Muscle layer of colon (tissue), 2 donors: Measurements from ENCODE around the gene ZNF585A.
"Not testable (repeated sequence)": the region's sequence is repeated elsewhere in the genome, so short reads cannot be mapped to it uniquely, and the experiment has no call there.

Source experiments
- H3K27ac ChIP-seq: one replicate; pipeline ENCODE4 v1.7.0; 2013; ENCODE audit warnings: low read depth, mild to moderate bottlenecking, low read length, moderate library complexity
- H3K27me3 ChIP-seq, 2 donors: one replicate each; pipeline ENCODE4 v1.7.0; 2013; ENCODE audit warnings: low read length in 2 of 2, mild to moderate bottlenecking in 2 of 2; ENCODE audit not compliant: insufficient read depth in 2 of 2, control insufficient read depth in 1 of 2
- H3K36me3 ChIP-seq: one replicate; pipeline ENCODE4 v1.7.0; 2013; ENCODE audit warnings: mild to moderate bottlenecking, low read length; ENCODE audit not compliant: insufficient read depth
- H3K4me1 ChIP-seq: one replicate; pipeline ENCODE4 v1.7.0; 2013; ENCODE audit warnings: mild to moderate bottlenecking, low read length; ENCODE audit not compliant: insufficient read depth
- H3K4me3 ChIP-seq, 2 donors: one replicate each; pipeline ENCODE4 v1.7.0; 2013; ENCODE audit warnings: low read length in 2 of 2, low read depth in 1 of 2, mild to moderate bottlenecking in 1 of 2, moderate library complexity in 1 of 2
- H3K9ac ChIP-seq: one replicate; pipeline ENCODE4 v1.7.0; 2013; ENCODE audit warnings: low read length
- H3K9me3 ChIP-seq: one replicate; pipeline ENCODE4 v1.7.0; 2013; ENCODE audit warnings: mild to moderate bottlenecking, low read length
- donor health status: abdominal sarcoma.
- donor health status: Adenocarcinoma of cecum.

ZNF585A gene

GRCh38 chr19:37160153-37160552 lies 12.3 kb downstream of the ZNF585A start:
- H3K36me3 ChIP-seq, result peaks cover 44% of the 10 kb centered on the region
- no peak overlapping the region for H3K4me3 ChIP-seq
- peaks cover 50% of the 10 kb centered on the region for H3K9me3 ChIP-seq

GRCh38 chr19:37148214-37148613 lies 24.3 kb downstream of the ZNF585A start:
- Histone ChIP-seq H3K9me3 (peaks cover 54% of the 10 kb centered on the region), H3K36me3 (peaks cover 23% of the 10 kb centered on the region), H3K27ac (no peak overlapping the region), H3K4me1 (no peaks in the 10 kb centered on the region), H3K9ac (no peak overlapping the region), H3K4me3 (no peak overlapping the region), H3K27me3 (no peaks in the 10 kb centered on the region)

More at GRCh38 chr19:37160153-37160552, 12.3 kb downstream of the ZNF585A start:
- Histone ChIP-seq H3K4me1 (no peaks in the 10 kb centered on the region), H3K9ac (no peak overlapping the region), H3K27ac (no peak overlapping the region), H3K27me3 (no peaks in the 10 kb centered on the region)

- H3K4me1 ChIP-seq, result no peaks in the 10 kb centered on the region
- H3K27me3 ChIP-seq, result no peaks in the 10 kb centered on the region
- H3K4me3 ChIP-seq, result no peak overlapping the region
- H3K27ac ChIP-seq, result no peak overlapping the region
- H3K9me3 ChIP-seq, result peaks cover 72% of the 10 kb centered on the region
- no peak overlapping the region for H3K9ac ChIP-seq
- H3K36me3 ChIP-seq, result no peaks in the 10 kb centered on the region
Measured at GRCh38 chr19:37136111-37136510, 36.4 kb downstream of the ZNF585A start.

GRCh38 chr19:37128821-37129177 lies 43.7 kb downstream of the ZNF585A start:
- Histone ChIP-seq H3K27ac (no peak overlapping the region), H3K27me3 (no peaks in the 10 kb centered on the region), H3K36me3 (peaks cover 21% of the 10 kb centered on the region), H3K4me3 (peak overlapping the region in 1 of 2 donors; percentile 20), H3K9me3 (peaks cover 91% of the 10 kb centered on the region), H3K9ac (no peak overlapping the region), H3K4me1 (no peaks in the 10 kb centered on the region)

GRCh38 chr19:37127999-37128820 lies 44.3 kb downstream of the ZNF585A start:
- Histone ChIP-seq H3K27me3 (no peaks in the 10 kb centered on the region), H3K9ac (no peak overlapping the region), H3K9me3 (peaks cover 90% of the 10 kb centered on the region), H3K36me3 (peaks cover 21% of the 10 kb centered on the region), H3K27ac (no peak overlapping the region), H3K4me1 (no peaks in the 10 kb centered on the region), H3K4me3 (peak overlapping the region; percentile 14 to 20)

GRCh38 chr19:37122093-37122492 lies 50.4 kb downstream of the ZNF585A start:
- H3K4me3 ChIP-seq, H3K4me1 ChIP-seq, H3K36me3 ChIP-seq, H3K9ac ChIP-seq, H3K27me3 ChIP-seq, H3K27ac ChIP-seq: not testable (repeated sequence)
- peaks cover 39% of the 10 kb centered on the region for H3K9me3 ChIP-seq

- Histone ChIP-seq H3K36me3 (peaks cover 42% of the 10 kb centered on the region), H3K9me3 (peaks cover 51% of the 10 kb centered on the region), H3K9ac (no peak overlapping the region), H3K27ac (no peak overlapping the region), H3K4me1 (no peaks in the 10 kb centered on the region), H3K4me3 (peak overlapping the region in 1 of 2 donors; percentile 14), H3K27me3 (no peaks in the 10 kb centered on the region)
Measured at GRCh38 chr19:37114001-37114400, 58.5 kb downstream of the ZNF585A start.

GRCh38 chr19:37111753-37112152 lies 60.7 kb downstream of the ZNF585A start:
- not testable (repeated sequence) for H3K27ac ChIP-seq, H3K4me1 ChIP-seq, H3K9ac ChIP-seq, H3K4me3 ChIP-seq, H3K27me3 ChIP-seq
- H3K36me3 ChIP-seq, result peaks cover 57% of the 10 kb centered on the region
- peaks cover 69% of the 10 kb centered on the region for H3K9me3 ChIP-seq

GRCh38 chr19:37104135-37104534 lies 68.4 kb downstream of the ZNF585A start:
- Histone ChIP-seq H3K9me3 (peaks cover 59% of the 10 kb centered on the region), H3K36me3 (peaks cover 45% of the 10 kb centered on the region)
- H3K27me3 ChIP-seq, H3K4me1 ChIP-seq, H3K9ac ChIP-seq, H3K27ac ChIP-seq, H3K4me3 ChIP-seq: not testable (repeated sequence)

GRCh38 chr19:37098570-37098969 lies 73.9 kb downstream of the ZNF585A start:
- peaks cover 56% of the 10 kb centered on the region for H3K9me3 ChIP-seq
- H3K4me3 ChIP-seq, result no peak overlapping the region
- H3K27ac ChIP-seq, result no peak overlapping the region
- no peaks in the 10 kb centered on the region for H3K4me1 ChIP-seq
- no peak overlapping the region for H3K9ac ChIP-seq
- H3K27me3 ChIP-seq, result no peaks in the 10 kb centered on the region
- peaks cover 63% of the 10 kb centered on the region for H3K36me3 ChIP-seq

- Histone ChIP-seq H3K9ac (no peak overlapping the region), H3K27me3 (no peaks in the 10 kb centered on the region), H3K4me3 (no peak overlapping the region), H3K9me3 (peaks cover 46% of the 10 kb centered on the region), H3K36me3 (peaks cover 74% of the 10 kb centered on the region), H3K27ac (no peak overlapping the region), H3K4me1 (no peaks in the 10 kb centered on the region)
Measured at GRCh38 chr19:37095859-37096258, 76.6 kb downstream of the ZNF585A start.
